Esophagus squamous epithelium (tissue), 4 donors: ENCODE measurements around the gene SPTSSA.

Experiments
- POLR2A ChIP-seq, 4 donors: fragments of 450-650 bp; IDR thresholded peaks; one replicate each; pipeline ENCODE4 v1.6.1; 2017; ENCODE audit warnings: antibody characterized with exemption in 4 of 4, mild to moderate bottlenecking in 4 of 4, moderate library complexity in 3 of 4
- TF ChIP-seq, protein P1 (sequence below), 6 experiments: fragments of 450-650 bp in 4 of 6; fragments of 200-600 bp in 2 of 6; sonication (generic) in 2 of 6; IDR thresholded peaks; one replicate each; pipeline ENCODE4 v1.5.1; 2016 to 2019; ENCODE audit warnings: antibody characterized with exemption in 6 of 6, mild to moderate bottlenecking in 4 of 6, moderate library complexity in 4 of 6

DNA sequence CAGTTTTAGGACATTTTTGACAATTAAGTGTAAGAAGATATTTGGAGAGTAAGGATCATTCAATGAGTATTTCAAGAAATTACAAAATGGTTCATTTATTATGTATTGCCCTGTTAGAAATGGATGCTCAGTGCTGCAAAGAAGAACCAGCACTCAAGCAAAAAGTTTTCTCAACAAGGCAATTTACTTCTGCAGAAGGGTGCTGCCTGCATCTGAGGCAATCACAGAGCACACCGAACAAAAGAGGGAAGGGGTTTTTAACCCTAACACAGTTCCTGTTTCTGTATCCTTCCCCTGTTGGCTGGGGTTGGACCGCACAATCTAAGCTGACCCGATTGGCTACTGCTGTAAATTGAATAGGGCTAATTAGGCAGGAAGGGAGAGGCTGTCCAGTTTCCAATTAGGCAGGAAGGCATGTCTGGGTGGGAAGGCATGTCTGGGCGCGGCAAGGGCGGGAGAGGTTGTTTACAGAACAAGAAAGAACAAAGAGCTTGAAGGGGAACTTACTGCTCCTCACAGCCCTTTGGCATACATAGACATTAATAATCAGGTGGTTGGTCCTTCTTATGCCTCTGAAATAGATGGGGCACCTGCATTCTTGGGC, 41.4 kb downstream of the SPTSSA start:
- TF ChIP-seq, protein P1, sequence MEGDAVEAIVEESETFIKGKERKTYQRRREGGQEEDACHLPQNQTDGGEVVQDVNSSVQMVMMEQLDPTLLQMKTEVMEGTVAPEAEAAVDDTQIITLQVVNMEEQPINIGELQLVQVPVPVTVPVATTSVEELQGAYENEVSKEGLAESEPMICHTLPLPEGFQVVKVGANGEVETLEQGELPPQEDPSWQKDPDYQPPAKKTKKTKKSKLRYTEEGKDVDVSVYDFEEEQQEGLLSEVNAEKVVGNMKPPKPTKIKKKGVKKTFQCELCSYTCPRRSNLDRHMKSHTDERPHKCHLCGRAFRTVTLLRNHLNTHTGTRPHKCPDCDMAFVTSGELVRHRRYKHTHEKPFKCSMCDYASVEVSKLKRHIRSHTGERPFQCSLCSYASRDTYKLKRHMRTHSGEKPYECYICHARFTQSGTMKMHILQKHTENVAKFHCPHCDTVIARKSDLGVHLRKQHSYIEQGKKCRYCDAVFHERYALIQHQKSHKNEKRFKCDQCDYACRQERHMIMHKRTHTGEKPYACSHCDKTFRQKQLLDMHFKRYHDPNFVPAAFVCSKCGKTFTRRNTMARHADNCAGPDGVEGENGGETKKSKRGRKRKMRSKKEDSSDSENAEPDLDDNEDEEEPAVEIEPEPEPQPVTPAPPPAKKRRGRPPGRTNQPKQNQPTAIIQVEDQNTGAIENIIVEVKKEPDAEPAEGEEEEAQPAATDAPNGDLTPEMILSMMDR (IDR thresholded peaks at IDR 0.05) = no peak
- no peak for TF ChIP-seq POLR2A (IDR thresholded peaks at IDR 0.05)
